Caco-2 (cell line): ENCODE measurements around the gene RPS6KA6. TPM values are rescaled to one million over a fixed set of nuclear protein-coding genes. Genes with fewer than 3 reads are reported as not detected.

Source experiments
- BruUV-seq: library from RNA; stranded (reverse); fragments of 400-500 nt; replicated peaks from 2 replicates; lab custom pipeline; 2021; lab: Mats Ljungman, UMichigan
- CTCF ChIA-PET: fragments of 300-600 bp; sonication (Branson Sonifier 250); formaldehyde crosslinking; loops from one replicate; lab custom pipeline; 2022; ENCODE audit warnings: antibody characterized with exemption; lab: Charles Lee
- POLR2A ChIA-PET: fragments of 300-600 bp; sonication (Branson Sonifier 250); formaldehyde crosslinking; loops from one replicate; lab custom pipeline; 2022; ENCODE audit warnings: antibody characterized with exemption; lab: Charles Lee
- DNase-seq, 2 experiments: peaks; one replicate each; pipeline versions ENCODE4 v3.0.0 to v3.0.0-alpha.2; 2020 to 2022
- H3K27me3 ChIP-seq: replicated peaks from 2 replicates; pipeline ENCODE4 v1.6.0; 2011; ENCODE audit warnings: low read length; ENCODE audit not compliant: control insufficient read depth, insufficient read depth
- H3K36me3 ChIP-seq: 2 replicates; pipeline ENCODE4 v1.5.1; 2011; ENCODE audit warnings: low read length; ENCODE audit not compliant: control insufficient read depth, insufficient read depth
- H3K4me1 ChIP-seq: fragments of 250-450 bp; sonication (Bioruptor Pico); 2 replicates; pipeline ENCODE4 v1.5.1; 2020; ENCODE audit warnings: mild to moderate bottlenecking
- H3K4me3 ChIP-seq: 2 replicates; pipeline ENCODE4 v1.5.1; 2011; ENCODE audit warnings: low read depth, mild to moderate bottlenecking, control low read depth, low read length
- H3K9me3 ChIP-seq: fragments of 250-450 bp; sonication (Bioruptor Pico); 2 replicates; pipeline ENCODE4 v1.5.1; 2020; ENCODE audit warnings: mild to moderate bottlenecking, moderate library complexity
- H3K27ac Mint-ChIP-seq: one replicate; pipeline ENCODE4 v1.8.0; 2022; ENCODE audit warnings: mixed read lengths; ENCODE audit not compliant: unreplicated experiment
- H3K27me3 Mint-ChIP-seq: one replicate; pipeline ENCODE4 v1.8.0; 2022; ENCODE audit warnings: mixed read lengths; ENCODE audit not compliant: insufficient read depth, unreplicated experiment
- H3K36me3 Mint-ChIP-seq: one replicate; pipeline ENCODE4 v1.8.0; 2022; ENCODE audit warnings: mild to moderate bottlenecking, mixed read lengths; ENCODE audit not compliant: insufficient read depth, unreplicated experiment
- H3K4me1 Mint-ChIP-seq: one replicate; pipeline ENCODE4 v1.8.0; 2022; ENCODE audit warnings: low read depth, mixed read lengths; ENCODE audit not compliant: unreplicated experiment
- H3K4me3 Mint-ChIP-seq: one replicate; pipeline ENCODE4 v1.8.0; 2022; ENCODE audit warnings: mild to moderate bottlenecking, moderate library complexity, mixed read lengths; ENCODE audit not compliant: unreplicated experiment
- H3K9me3 Mint-ChIP-seq: one replicate; pipeline ENCODE4 v1.8.0; 2022; ENCODE audit warnings: mixed read lengths; ENCODE audit not compliant: unreplicated experiment
- CTCF ChIP-seq, 2 experiments: fragments of 200-600 bp in 1 of 2; IDR thresholded peaks; 1 replicate in 1 of 2; 2 replicates in 1 of 2; pipeline versions ENCODE4 v1.5.1 to v1.8.0; 2011 to 2022; ENCODE audit warnings: antibody characterized with exemption in 1 of 2, control low read depth in 1 of 2, inconsistent platforms in 1 of 2, low read depth in 1 of 2, low read length in 1 of 2, mild to moderate bottlenecking in 1 of 2, moderate library complexity in 1 of 2; ENCODE audit not compliant: insufficient read depth in 1 of 2, severe bottlenecking in 1 of 2, unreplicated experiment in 1 of 2
- intact Hi-C: fragments of 100-400 bp; cut with micrococcal nuclease; formaldehyde crosslinking; loops from one replicate; pipeline ENCODE4 v1.10.0; 2022; ENCODE audit not compliant: unreplicated experiment
- total RNA-seq: library from RNA; stranded (reverse); gene quantifications from 2 replicates; pipeline ENCODE4 v1.2.3, GENCODE V29; 2022

RPS6KA6 gene
- total RNA-seq, 1 experiment from 2014 or later, result 9.2 TPM

GRCh38 chrX:84199688-84200087 lies 11.7 kb upstream of the RPS6KA6 start:
- H3K27ac Mint-ChIP-seq, result no peak overlapping the region
- no peaks in the 10 kb centered on the region for H3K27me3 Mint-ChIP-seq
- Histone ChIP-seq H3K9me3 (no peaks in the 10 kb centered on the region), H3K4me3 (no peak overlapping the region), H3K4me1 (no peaks in the 10 kb centered on the region), H3K36me3 (no peaks in the 10 kb centered on the region), H3K27me3 (no peaks in the 10 kb centered on the region)
- ChIA-PET CTCF (no interaction called here), POLR2A (no interaction called here)
- peaks cover 7% of the 10 kb centered on the region for H3K4me1 Mint-ChIP-seq
- intact Hi-C loops, result no loop called here
- TF ChIP-seq CTCF (IDR thresholded peaks at IDR 0.05; ENCODE audit: insufficient read depth in 1 of 2, low read depth in 1 of 2, low read length in 1 of 2, severe bottlenecking in 1 of 2, unreplicated experiment in 1 of 2), result no peak
- no peaks in the 10 kb centered on the region for H3K9me3 Mint-ChIP-seq
- BruUV-seq, result no TSS peak
- no peak overlapping the region for H3K4me3 Mint-ChIP-seq
- DNase-seq, result no peak
- H3K36me3 Mint-ChIP-seq, result no peaks in the 10 kb centered on the region

DNA sequence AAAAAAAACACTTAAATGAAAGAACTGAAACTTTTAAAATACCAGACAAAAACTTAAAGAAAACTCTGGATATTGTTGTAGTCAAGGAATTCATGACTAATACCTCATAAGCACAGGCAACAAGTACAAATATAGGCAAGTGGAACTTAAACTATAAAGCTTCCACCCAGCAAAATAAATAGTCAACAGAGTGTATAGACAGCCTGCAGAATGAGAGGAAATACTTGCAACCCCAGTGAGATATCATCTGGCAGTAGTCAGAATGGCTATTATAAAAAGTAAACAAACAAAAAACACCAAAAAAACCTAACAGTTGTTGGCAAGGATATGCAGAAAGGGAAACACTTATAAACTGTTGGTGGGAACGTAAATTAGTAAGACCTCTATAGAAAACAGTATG lies 9.6 kb upstream of the RPS6KA6 start:
- no peaks in the 10 kb centered on the region for H3K27me3 Mint-ChIP-seq
- no peaks in the 10 kb centered on the region for H3K36me3 ChIP-seq
- POLR2A ChIA-PET, result no interaction called here
- H3K27ac Mint-ChIP-seq, result no peak overlapping the region
- no peak overlapping the region for H3K4me3 Mint-ChIP-seq
- intact Hi-C loops, result no loop called here
- DNase-seq, result no peak
- BruUV-seq, result no TSS peak
- H3K4me1 ChIP-seq, result no peaks in the 10 kb centered on the region
- no peaks in the 10 kb centered on the region for H3K27me3 ChIP-seq
- H3K9me3 ChIP-seq, result no peaks in the 10 kb centered on the region
- H3K9me3 Mint-ChIP-seq, result no peaks in the 10 kb centered on the region
- no peak overlapping the region for H3K4me3 ChIP-seq
- CTCF ChIA-PET, result no interaction called here
- TF ChIP-seq CTCF (IDR thresholded peaks at IDR 0.05; ENCODE audit: insufficient read depth in 1 of 2, low read depth in 1 of 2, low read length in 1 of 2, severe bottlenecking in 1 of 2, unreplicated experiment in 1 of 2), result no peak
- no peaks in the 10 kb centered on the region for H3K36me3 Mint-ChIP-seq
- peaks cover 7% of the 10 kb centered on the region for H3K4me1 Mint-ChIP-seq

- Histone ChIP-seq H3K36me3 (no peaks in the 10 kb centered on the region), H3K9me3 (no peaks in the 10 kb centered on the region), H3K4me3 (no peak overlapping the region), H3K27me3 (no peaks in the 10 kb centered on the region), H3K4me1 (0 out of 2 replicates have a peak, but pooled peaks cover 4% of the 10 kb centered on the region)
- CTCF ChIA-PET, result no interaction called here
- no peak overlapping the region for H3K4me3 Mint-ChIP-seq
- BruUV-seq, result no TSS peak
- H3K4me1 Mint-ChIP-seq, result peaks cover 9% of the 10 kb centered on the region
- H3K27ac Mint-ChIP-seq, result no peak overlapping the region
- POLR2A ChIA-PET, result no interaction called here
- H3K9me3 Mint-ChIP-seq, result no peaks in the 10 kb centered on the region
- intact Hi-C loops, result no loop called here
- no peaks in the 10 kb centered on the region for H3K27me3 Mint-ChIP-seq
- DNase-seq, result no peak
- no peak for TF ChIP-seq CTCF (IDR thresholded peaks at IDR 0.05; ENCODE audit: insufficient read depth in 1 of 2, low read depth in 1 of 2, low read length in 1 of 2, severe bottlenecking in 1 of 2, unreplicated experiment in 1 of 2)
- no peaks in the 10 kb centered on the region for H3K36me3 Mint-ChIP-seq
Measured at GRCh38 chrX:84192006-84192405, 4.0 kb upstream of the RPS6KA6 start.
